GM21367 (cell line): ENCODE measurements around the gene KRTAP19-1.

Source experiments
- ATAC-seq: cut with Tn5 transposase; IDR thresholded peaks from one replicate; pipeline ENCODE4 v1.9.1; 2021; ENCODE audit not compliant: unreplicated experiment

Gene KRTAP19-1

DNA sequence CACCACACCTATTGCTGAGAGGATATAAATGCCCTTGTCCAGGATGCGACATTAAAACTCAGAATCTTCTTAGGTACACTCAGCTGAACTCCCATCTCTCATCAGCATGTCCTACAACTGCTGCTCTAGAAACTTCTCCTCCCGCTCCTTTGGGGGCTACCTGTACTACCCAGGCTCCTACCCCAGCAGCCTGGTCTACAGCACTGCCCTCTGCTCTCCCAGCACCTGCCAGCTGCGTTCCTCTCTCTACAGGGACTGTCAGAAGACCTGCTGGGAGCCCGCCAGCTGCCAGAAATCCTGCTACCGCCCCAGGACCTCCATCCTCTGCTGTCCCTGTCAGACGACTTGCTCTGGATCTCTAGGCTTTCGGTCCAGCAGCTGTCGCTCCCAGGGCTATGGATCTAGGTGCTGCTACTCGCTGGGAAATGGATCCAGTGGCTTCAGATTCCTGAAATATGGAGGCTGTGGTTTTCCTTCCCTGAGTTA lies 50.0 kb downstream of the KRTAP19-1 start, which contains the start of gene KRTAP13-4:
Gene KRTAP13-4 (plus strand): TSS at position 51 of the 486 bp plus-strand sequence. CDS start 56 bp downstream, at position 107.
- ATAC-seq: no peak
